SK-MEL-5 (cell line): ENCODE results near the gene CCDC78. TPM values are rescaled to one million over a fixed set of nuclear protein-coding genes. Genes with fewer than 3 reads are reported as not detected.
"Not testable (repeated sequence)": the region's sequence is repeated elsewhere in the genome, so short reads cannot be mapped to it uniquely, and the experiment has no call there.

ENCODE experiments used
- DNase-seq: peaks from one replicate; pipeline ENCODE4 v3.0.0-alpha.2; 2016; ENCODE audit warnings: low read depth, low spot score
- in situ Hi-C: cut with HindIII; loops from 2 replicates; pipeline ENCODE4 v1.10.0; 2016; ENCODE audit warnings: low sequenced_read_pairs, high pct_unique_total_duplicates, low pct_unique_long_range_greater_than_20kb
- total RNA-seq: library from RNA; depleted of rRNA; stranded (reverse); fragments of >200 nt; shearing (Covaris generic); gene quantifications from 2 replicates; pipeline ENCODE4 v1.2.3, GENCODE V29; 2014

The CCDC78 gene
- total RNA-seq, 1 experiment from 2014 or later = 18.1 TPM

GRCh38 chr16:763369-764183 lies 37.3 kb upstream of the CCDC78 start:
- no peak for DNase-seq
- in situ Hi-C loops = no loop called here

- no peak for DNase-seq
- in situ Hi-C loops = no loop called here
Measured at GRCh38 chr16:762595-763268, 36.5 kb upstream of the CCDC78 start.

DNA sequence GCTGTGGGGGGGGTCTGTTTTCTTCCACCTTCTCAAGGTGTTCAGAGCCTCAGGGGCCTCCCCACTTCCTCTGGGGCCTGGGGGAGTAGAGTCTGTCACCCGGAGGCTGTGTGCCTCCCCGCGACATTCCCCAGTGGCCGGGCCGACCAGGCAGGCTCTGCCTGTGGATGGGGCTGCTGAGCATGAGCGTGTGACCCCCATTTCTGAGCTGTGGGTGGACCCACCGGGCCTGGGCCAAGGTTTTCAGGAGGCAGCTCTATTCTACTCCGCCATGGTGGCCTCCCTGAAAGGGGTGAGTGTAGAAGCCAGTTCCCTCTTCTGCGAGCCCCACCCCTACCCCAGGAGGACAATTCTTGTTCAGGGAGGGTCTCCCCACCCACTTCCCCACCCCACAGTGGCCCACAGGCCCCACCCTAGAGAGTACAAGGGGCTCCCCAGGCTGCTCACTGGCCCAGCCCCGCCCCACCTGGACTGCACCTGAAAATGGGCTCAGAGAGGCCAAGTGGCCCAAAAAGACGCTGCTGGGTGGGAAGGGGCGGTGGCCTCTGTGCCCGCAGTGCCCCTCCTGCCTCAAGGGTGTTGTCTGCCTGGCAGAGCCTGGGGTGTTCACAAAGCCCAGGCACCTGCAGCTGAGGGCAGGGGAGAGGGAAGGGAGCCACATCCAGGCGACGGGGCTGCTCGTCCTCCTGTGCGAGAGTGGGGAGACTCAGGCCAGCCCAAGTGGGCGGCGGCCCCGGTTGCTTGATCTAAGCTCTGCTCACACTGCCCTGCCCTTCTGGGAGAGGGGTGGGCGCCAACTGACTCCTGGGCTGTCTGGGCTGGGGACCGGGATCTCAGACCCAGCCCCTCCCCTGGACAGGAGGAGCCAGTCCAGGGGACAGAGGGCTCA lies 35.6 kb upstream of the CCDC78 start:
- no peak for DNase-seq
- in situ Hi-C loops = no loop called here

DNA sequence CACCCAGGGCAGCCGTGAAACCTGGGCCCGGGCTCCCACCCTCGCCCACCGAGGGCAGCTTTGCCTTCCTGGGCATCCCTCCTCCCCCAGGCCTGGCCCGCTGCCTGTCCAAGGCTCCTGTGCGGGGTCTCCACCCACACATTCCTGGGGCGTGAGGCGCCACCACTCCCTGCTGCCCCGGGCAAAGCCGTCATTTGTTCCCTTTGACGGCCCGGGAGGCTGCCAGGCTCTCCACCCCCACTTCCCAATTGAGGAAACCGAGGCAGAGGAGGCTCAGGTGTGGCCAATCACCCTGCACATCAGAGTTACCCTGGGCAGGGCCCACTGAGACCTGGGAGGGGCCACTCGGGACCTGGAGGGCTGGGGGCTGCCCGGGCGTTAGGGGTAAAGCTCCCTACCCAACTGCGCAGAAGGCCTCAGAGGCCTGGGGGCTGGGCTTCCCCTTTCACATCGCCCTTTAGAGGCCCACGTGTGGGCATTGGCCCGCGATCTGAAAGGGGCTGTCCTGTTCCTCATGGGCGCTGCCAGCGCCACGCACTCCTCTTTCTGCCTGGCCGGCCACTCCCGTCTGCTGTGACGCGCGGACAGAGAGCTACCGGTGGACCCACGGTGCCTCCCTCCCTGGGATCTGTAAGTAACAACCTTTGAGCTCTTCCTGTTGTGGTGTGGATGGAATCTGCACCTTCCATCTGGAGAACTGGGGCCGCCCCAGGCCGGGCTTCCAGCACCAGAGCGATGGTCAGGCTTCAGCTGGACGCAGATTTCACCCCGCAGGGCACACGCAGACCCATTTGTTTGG lies 34.5 kb upstream of the CCDC78 start, which contains the start of gene MSLN:
MSLN (plus strand) TSS at position 190 of the 799 bp plus-strand sequence. CDS start 1,947 bp downstream, outside the sequence.
- DNase-seq = no peak
- in situ Hi-C loops = no loop called here

DNA sequence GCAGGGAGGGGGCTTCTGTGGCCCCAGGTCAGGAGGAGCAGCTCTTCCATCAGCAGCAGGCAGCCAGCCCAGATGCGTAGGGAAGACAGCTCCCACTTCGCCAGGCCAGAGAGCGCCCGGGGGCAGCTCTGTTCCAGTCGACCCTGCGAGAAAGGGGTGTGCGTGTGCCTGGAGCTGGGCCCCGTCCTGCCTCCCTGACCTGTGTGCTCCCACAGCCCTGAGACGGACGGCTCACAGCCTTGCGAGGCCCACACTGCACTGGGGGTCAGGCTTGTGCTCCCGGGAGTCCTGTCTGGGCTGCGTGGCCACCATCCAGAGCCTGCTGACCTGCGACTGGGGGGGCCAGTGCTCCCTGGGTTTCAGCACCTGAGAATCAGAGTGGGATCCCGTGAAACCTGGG lies 33.8 kb upstream of the CCDC78 start:
- in situ Hi-C loops = no loop called here
- DNase-seq = no peak

- in situ Hi-C loops = no loop called here
- no peak for DNase-seq
Measured at GRCh38 chr16:759110-759910, 33.1 kb upstream of the CCDC78 start.

- in situ Hi-C loops = no loop called here
- DNase-seq = no peak
Measured at GRCh38 chr16:756428-756827, 30.2 kb upstream of the CCDC78 start.

- in situ Hi-C loops = no loop called here
- no peak for DNase-seq
Measured at GRCh38 chr16:754656-755055, 28.4 kb upstream of the CCDC78 start.

- DNase-seq, in situ Hi-C loops: not testable (repeated sequence)
Measured at GRCh38 chr16:754121-754607, 27.9 kb upstream of the CCDC78 start.

DNA sequence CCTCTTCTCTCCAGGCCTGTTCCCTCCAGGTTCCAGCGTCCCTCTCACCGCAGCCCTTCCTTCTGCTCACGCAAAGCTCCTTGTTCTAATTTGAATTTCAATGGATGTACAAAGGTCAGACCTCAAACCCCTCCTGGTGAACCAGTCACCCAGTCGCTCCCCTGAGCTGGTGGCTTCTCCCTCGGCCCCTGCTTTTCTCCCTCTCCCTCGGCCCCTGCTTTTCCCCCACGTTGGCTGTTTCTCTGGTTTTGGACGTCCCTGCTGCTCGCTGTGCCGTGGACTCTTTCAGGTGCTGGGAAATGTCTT lies 25.7 kb upstream of the CCDC78 start:
- in situ Hi-C loops = no loop called here
- no peak for DNase-seq

DNA sequence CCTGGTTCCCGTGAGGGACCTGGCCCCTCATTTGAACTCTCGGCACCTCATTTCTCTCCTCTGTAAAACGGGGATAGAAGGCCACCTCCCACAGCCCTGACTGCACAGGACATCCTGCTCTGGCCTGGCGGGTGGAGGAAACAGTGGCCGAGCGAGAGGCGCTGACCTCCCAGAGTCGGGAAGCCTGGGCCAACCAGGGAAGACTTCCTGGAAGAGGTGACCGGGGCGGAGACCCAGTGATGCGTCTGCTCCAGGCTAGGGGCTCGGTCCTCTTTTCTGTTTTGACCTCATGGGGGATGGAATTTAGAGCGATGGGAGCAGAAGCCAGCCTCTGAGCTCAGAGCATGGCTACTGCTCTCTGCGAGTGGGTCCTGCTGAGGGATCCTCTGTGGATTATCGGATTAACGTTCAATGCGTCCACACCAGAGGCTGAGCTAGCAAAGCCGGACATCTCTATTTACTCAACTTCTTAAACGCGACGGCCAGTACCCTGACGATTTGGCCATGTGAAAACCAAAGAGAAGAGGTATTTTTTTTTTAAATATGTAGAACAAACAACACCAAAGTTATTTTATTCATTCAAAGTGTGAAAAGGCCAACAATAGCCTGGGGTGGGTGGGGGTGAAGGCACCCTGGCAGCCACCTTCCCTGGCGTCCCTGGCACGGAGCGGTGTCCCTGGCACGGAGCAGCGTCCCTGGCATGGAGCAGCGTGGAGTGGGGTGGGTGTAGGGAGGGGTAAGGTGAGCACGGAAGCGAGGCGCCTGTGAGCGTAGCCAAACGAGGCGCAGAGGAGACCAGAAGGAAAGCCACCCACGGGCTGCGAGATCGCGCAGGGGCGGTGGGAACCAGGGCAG lies 25.1 kb upstream of the CCDC78 start:
- no peak for DNase-seq
- in situ Hi-C loops = no loop called here

- no peak for DNase-seq
- in situ Hi-C loops = no loop called here
Measured at GRCh38 chr16:750485-750884, 24.2 kb upstream of the CCDC78 start.

GRCh38 chr16:749010-749409 lies 22.8 kb upstream of the CCDC78 start:
- in situ Hi-C loops = no loop called here
- DNase-seq = no peak

- in situ Hi-C loops = no loop called here
- no peak for DNase-seq
Measured at GRCh38 chr16:747978-748746, 21.9 kb upstream of the CCDC78 start.

- no peak for DNase-seq
- in situ Hi-C loops = no loop called here
Measured at GRCh38 chr16:746637-747036, 20.4 kb upstream of the CCDC78 start.
